Fibroblast of peridontal ligament (primary cell): ENCODE results near the gene NLGN3.

Experiments
- DNase-seq: peaks from one replicate; pipeline ENCODE4 v3.0.0-alpha.2; 2010; ENCODE audit errors: extremely low read depth

NLGN3 gene

GRCh38 chrX:71144651-71145050 is at the start of gene NLGN3:
Gene NLGN3 (plus strand): TSS chrX:71144841. CDS start chrX:71147750, 2,909 bp downstream.
- no peak for DNase-seq

- DNase-seq: no peak
Measured at GRCh38 chrX:71095033-71095432, 49.6 kb upstream of the NLGN3 start.

- peak; percentile 76 for DNase-seq
Measured at GRCh38 chrX:71095555-71095980, 49.1 kb upstream of the NLGN3 start, which contains the start of gene FOXO4. Gene FOXO4 (plus strand): TSS chrX:71095851. CDS start chrX:71096529, 678 bp downstream.

- DNase-seq: no peak
Measured at GRCh38 chrX:71095981-71096759, 48.5 kb upstream of the NLGN3 start.

- no peak for DNase-seq
Measured at GRCh38 chrX:71096760-71097032, 47.9 kb upstream of the NLGN3 start.

- DNase-seq: peak; percentile 17
Measured at GRCh38 chrX:71098302-71098701, 46.3 kb upstream of the NLGN3 start.

- DNase-seq: no peak
Measured at GRCh38 chrX:71098951-71099506, 45.6 kb upstream of the NLGN3 start.

GRCh38 chrX:71099736-71100135 is 44.9 kb upstream of the NLGN3 start:
- DNase-seq: no peak

GRCh38 chrX:71100581-71101505 is 43.8 kb upstream of the NLGN3 start:
- no peak for DNase-seq

GRCh38 chrX:71102292-71102691 is 42.3 kb upstream of the NLGN3 start:
- DNase-seq: no peak

- DNase-seq: no peak
Measured at GRCh38 chrX:71103110-71103983, 41.3 kb upstream of the NLGN3 start.

- no peak for DNase-seq
Measured at GRCh38 chrX:71105628-71106027, 39.0 kb upstream of the NLGN3 start.

GRCh38 chrX:71106427-71106826 is 38.2 kb upstream of the NLGN3 start, which contains the start of gene CXorf65:
Gene CXorf65 (minus strand): TSS chrX:71106740. CDS start chrX:71106556, 184 bp downstream.
- no peak for DNase-seq

GRCh38 chrX:71107245-71107644 is 37.4 kb upstream of the NLGN3 start:
- DNase-seq: no peak

GRCh38 chrX:71107762-71108360 is 36.8 kb upstream of the NLGN3 start:
- no peak for DNase-seq

- DNase-seq: no peak
Measured at GRCh38 chrX:71109051-71109450, 35.6 kb upstream of the NLGN3 start.

GRCh38 chrX:71111141-71111843 is 33.3 kb upstream of the NLGN3 start, which contains the start of gene IL2RG:
Gene IL2RG (minus strand): TSS chrX:71111577. CDS start chrX:71111539, 38 bp downstream.
- DNase-seq: no peak

- DNase-seq: no peak
Measured at GRCh38 chrX:71111921-71112431, 32.7 kb upstream of the NLGN3 start.

GRCh38 chrX:71117358-71117757 is 27.3 kb upstream of the NLGN3 start:
- no peak for DNase-seq
